Activated naive CD8-positive, alpha-beta T cell treated with anti-CD3 and anti-CD28 coated beads, Interleukin-2, amount 50 U/mL, for 24 hours (primary cell): ENCODE measurements around the gene RPS21.

ENCODE experiments used
- ATAC-seq: fragments of 150-1000 bp; cut with Tn5 transposase; one replicate; pipeline ENCODE4 v1.10.0; 2021
- DNase-seq: peaks from one replicate; pipeline ENCODE4 v3.0.0; 2021
- H3K27ac Mint-ChIP-seq: one replicate; pipeline ENCODE4 v1.8.0; 2021; ENCODE audit warnings: mild to moderate bottlenecking, mixed read lengths
- H3K27me3 Mint-ChIP-seq: one replicate; pipeline ENCODE4 v1.8.0; 2021; ENCODE audit warnings: mixed read lengths
- H3K36me3 Mint-ChIP-seq: one replicate; pipeline ENCODE4 v1.8.0; 2021; ENCODE audit warnings: low read depth, mixed read lengths
- H3K4me1 Mint-ChIP-seq: one replicate; pipeline ENCODE4 v1.8.0; 2021; ENCODE audit warnings: mixed read lengths
- H3K4me3 Mint-ChIP-seq: one replicate; pipeline ENCODE4 v1.8.0; 2021; ENCODE audit warnings: mild to moderate bottlenecking, moderate library complexity, mixed read lengths
- H3K9me3 Mint-ChIP-seq: one replicate; pipeline ENCODE4 v1.8.0; 2021; ENCODE audit warnings: mixed read lengths

Gene RPS21

DNA sequence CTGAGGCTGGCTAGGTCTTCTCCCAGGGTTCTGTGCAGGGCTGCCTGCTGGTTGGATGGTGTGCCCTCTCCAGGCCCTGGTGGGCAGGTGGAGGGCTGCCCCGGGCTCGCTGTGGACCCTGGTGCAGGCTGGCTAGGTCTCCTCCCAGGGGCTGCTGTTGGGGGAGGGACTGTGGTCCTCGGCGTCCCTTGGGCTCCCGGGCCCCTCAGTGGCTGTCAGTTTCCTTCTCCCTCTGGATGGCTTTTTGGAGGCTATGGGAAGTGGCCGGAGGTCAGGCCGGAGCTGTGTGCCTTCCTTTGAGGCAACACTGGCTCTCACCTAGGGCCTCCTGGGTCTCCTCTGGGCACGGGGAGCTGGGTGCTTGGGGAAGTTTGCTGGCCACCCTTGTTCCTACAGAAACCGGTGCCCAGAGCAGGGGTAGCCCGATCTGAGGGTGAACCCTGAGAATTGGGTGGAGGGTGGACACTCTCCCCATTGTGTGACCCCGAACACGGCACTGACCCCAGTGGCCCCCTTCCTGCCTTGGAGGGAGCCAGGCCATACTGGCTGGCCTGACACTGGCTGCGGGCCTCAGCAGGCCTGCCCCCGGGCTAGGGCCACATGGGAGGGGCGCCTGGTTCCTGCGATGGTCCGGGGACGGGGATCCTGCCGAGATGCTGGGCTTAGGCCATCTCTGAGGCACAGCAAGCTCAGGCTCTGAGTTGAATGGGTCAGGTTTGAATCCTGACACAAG is 24.0 kb downstream of the RPS21 start:
- no peak for ATAC-seq
- no peak overlapping the region for H3K4me3 Mint-ChIP-seq
- H3K9me3 Mint-ChIP-seq: no peaks in the 10 kb centered on the region
- H3K27me3 Mint-ChIP-seq: no peaks in the 10 kb centered on the region
- peaks cover 16% of the 10 kb centered on the region for H3K4me1 Mint-ChIP-seq
- no peaks in the 10 kb centered on the region for H3K36me3 Mint-ChIP-seq
- no peak overlapping the region for H3K27ac Mint-ChIP-seq
- no peak for DNase-seq

DNA sequence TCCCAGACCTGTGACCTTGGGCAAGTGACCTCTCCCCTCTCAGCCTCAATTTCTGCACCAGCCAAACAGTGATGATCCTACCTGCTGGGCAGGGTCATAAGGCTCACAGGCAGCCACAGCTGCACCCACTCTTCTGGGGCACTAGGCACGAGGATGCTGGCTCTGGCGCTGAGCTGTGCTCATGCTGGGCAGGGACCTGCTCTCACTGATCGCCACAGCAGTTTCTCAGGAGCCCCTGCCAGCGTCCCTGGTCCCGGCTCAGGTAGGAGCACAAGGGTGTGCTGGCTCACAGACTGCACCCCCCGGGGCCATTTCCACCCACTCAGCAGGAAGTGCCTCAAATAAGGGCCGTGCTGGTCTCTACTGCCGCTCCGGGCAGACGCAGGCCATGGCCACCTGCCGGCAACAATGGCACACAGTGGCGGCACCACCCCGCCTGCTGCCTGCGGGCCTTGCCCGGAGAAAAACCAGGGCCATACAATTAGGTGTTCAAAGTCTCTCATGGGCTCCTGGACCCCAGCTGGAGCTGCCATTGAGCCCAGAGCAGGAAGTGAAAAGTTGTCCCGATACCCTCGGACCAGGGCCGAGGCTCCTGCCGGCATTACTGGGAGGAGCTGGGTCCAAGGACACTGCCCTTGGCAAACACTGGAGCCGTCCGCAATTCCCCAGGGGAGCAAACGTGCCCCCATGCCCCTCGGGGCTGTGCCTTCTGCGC is 24.7 kb downstream of the RPS21 start:
- DNase-seq: no peak
- ATAC-seq: no peak
- H3K4me1 Mint-ChIP-seq: peaks cover 12% of the 10 kb centered on the region
- no peak overlapping the region for H3K4me3 Mint-ChIP-seq
- H3K9me3 Mint-ChIP-seq: no peaks in the 10 kb centered on the region
- H3K27me3 Mint-ChIP-seq: no peaks in the 10 kb centered on the region
- no peak overlapping the region for H3K27ac Mint-ChIP-seq
- no peaks in the 10 kb centered on the region for H3K36me3 Mint-ChIP-seq

DNA sequence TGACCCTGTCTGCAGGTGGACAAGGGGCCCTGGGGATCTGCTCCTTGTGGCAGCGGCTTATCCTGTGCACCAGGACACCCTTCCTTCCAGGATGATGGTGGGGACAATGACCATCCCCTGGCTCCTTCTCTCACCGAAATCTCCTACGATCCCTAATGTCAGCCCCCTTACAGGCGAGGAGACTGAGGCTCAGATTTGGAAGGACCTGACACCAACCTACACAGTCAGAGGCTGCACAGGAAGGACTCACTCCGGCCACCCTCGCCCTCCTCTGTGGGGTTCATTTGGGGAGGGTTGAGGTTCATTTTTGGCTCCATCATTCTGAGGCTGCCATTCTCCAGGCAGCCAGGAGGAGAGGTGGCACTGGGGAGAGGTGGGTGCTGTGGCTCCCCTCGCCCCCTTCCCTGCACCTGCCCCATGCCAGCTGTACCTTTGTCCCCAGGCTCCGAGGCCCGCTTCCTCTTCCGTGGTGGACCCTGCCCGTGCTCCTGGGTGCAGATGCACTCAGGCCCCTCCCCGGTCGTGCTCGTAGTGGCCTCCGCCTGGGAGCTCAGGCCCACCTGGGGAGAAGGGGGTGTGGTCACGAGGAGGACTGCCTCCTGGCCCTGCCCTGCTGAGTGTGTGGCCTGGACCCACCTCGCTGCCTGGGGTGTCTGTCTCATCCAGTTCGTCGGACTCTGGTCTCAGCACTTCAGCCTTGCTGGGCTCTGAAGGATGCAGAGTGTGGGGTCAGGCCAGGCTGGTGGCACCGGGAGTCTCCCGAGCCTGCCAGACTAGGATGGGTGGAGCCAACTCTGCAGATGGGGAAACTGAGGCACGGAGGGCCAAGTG is 25.5 kb downstream of the RPS21 start:
- ATAC-seq (no peak), DNase-seq (no peak)
- no peaks in the 10 kb centered on the region for H3K9me3 Mint-ChIP-seq
- H3K4me1 Mint-ChIP-seq: peaks cover 12% of the 10 kb centered on the region
- H3K27ac Mint-ChIP-seq: no peak overlapping the region
- no peak overlapping the region for H3K4me3 Mint-ChIP-seq
- H3K36me3 Mint-ChIP-seq: no peaks in the 10 kb centered on the region
- H3K27me3 Mint-ChIP-seq: no peaks in the 10 kb centered on the region

DNA sequence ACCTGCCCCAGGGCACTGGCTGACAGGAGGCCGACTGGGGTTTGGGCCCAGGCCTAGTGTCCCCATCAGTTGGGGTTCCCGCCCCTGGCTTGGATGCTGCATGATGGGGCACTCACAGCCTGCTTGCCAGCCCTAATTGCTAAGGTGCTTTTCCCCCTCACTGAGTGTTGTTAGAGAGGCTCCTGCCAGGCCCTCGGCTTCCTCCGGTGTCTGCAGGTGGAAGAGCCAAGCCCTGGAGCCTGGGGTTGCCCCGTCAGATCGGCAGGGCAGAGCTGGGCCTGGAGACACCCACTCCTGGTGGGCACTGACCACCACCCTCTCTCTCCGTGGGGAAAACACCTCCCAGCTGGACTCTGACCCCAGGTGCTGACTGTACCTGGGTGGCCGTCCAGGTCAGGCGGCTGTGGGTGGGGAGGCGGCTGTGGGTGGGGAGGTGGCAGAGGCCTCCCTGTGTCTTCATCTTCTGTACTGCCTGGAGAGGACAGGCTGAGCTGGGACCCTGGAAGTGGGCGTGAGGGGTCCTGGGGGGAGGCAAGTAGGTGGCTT is 26.2 kb downstream of the RPS21 start:
- H3K27ac Mint-ChIP-seq: no peak overlapping the region
- H3K9me3 Mint-ChIP-seq: no peaks in the 10 kb centered on the region
- H3K27me3 Mint-ChIP-seq: no peaks in the 10 kb centered on the region
- ATAC-seq (no peak), DNase-seq (no peak)
- no peaks in the 10 kb centered on the region for H3K36me3 Mint-ChIP-seq
- no peak overlapping the region for H3K4me3 Mint-ChIP-seq
- H3K4me1 Mint-ChIP-seq: peaks cover 8% of the 10 kb centered on the region

- H3K4me1 Mint-ChIP-seq: peaks cover 8% of the 10 kb centered on the region
- no peak overlapping the region for H3K4me3 Mint-ChIP-seq
- H3K36me3 Mint-ChIP-seq: no peaks in the 10 kb centered on the region
- ATAC-seq: no peak
- no peak overlapping the region for H3K27ac Mint-ChIP-seq
- DNase-seq: no peak
- no peaks in the 10 kb centered on the region for H3K9me3 Mint-ChIP-seq
- no peaks in the 10 kb centered on the region for H3K27me3 Mint-ChIP-seq
Measured at GRCh38 chr20:62413896-62414481, 27.1 kb downstream of the RPS21 start.

GRCh38 chr20:62415354-62416111 is 28.6 kb downstream of the RPS21 start:
- no peaks in the 10 kb centered on the region for H3K4me1 Mint-ChIP-seq
- H3K36me3 Mint-ChIP-seq: no peaks in the 10 kb centered on the region
- ATAC-seq (no peak), DNase-seq (no peak)
- H3K27me3 Mint-ChIP-seq: no peaks in the 10 kb centered on the region
- H3K27ac Mint-ChIP-seq: no peak overlapping the region
- no peak overlapping the region for H3K4me3 Mint-ChIP-seq
- no peaks in the 10 kb centered on the region for H3K9me3 Mint-ChIP-seq

DNA sequence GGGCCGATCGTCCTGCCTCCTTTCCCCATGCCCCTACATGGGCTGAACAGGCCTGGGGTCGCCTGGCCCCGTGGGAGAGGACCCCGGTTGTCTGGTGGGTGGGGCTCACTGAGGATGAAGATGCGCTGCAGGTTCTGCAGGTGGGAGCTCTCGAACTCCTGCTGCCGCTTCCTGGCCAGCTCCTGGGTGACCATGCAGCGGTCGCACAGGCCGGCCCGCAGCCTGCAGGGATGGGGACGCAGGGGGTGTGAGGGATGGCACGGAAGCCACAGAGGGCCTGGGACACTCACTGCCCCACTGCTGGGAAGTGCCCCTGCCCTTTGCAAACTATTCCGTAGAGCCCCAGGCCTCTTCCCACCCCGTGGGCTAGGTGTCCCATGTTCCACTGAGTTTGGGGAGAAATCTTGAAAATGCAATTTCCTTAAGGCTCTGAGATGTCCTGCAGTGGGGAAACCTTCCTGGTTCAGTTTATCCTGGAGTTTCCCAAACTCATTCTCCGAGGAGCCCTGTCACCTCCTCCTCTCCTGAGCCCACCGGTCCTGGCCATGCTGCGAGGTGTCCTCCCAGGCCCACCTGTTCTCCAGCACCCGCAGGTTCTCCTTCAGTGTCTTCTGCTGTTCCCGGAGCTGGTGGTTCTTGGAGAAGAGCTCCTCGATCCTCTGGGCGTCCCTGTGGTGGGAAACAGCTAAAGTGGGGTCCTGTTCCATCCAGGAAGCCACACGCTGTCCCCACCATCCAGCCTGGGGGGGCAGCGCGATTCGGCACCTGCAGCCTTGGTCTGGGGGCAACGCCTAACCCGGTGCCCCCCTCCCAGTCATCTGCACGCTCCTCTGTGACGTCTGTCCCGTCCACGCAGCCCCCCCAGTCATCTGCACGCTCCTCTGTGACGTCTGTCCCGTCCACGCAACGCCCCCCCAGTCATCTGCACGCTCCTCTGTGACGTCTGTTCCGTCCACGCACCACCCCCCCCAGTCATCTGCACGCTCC is 30.0 kb downstream of the RPS21 start:
- Mint-ChIP-seq H3K4me3 (no peak overlapping the region), H3K4me1 (no peaks in the 10 kb centered on the region), H3K27ac (no peak overlapping the region), H3K27me3 (no peaks in the 10 kb centered on the region), H3K36me3 (no peaks in the 10 kb centered on the region), H3K9me3 (no peaks in the 10 kb centered on the region)
- ATAC-seq (no peak), DNase-seq (no peak)

DNA sequence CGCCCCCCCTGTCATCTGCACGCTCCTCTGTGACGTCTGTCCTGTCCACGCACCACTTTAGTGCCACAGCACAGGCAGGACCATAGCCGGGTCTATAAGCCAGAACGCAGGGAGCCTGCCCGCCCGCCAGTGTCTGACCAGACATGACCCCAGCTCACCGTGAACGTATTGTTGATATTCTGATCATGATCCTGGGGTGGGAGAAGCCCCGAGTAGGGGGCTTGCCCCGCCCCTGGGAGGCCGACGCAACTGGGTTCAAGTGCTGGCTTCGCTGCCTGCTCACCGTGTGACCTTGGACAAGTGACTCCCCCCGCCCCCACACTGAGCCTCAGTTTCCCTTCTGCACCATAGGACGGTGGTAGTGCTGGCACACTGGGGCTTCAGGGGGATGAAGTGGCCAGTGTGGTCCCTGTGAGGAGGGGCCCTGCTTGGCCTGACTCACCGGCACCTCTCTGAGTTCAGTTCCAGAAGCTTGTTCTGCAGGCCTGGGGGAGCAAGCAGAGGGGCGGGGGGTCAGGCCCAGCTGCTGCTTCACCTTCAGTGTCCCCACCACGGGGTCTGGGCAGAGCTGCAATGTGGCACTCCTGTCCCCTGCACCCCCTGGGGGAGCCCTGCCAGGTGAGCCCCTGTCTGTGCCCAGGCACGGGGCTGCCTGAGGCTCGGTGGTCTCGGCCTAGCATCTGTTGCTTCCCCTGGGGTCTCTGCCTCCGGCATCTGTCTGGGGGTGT is 31.2 kb downstream of the RPS21 start:
- Mint-ChIP-seq H3K36me3 (no peaks in the 10 kb centered on the region), H3K27ac (no peak overlapping the region), H3K4me1 (no peaks in the 10 kb centered on the region), H3K27me3 (no peaks in the 10 kb centered on the region), H3K4me3 (no peak overlapping the region), H3K9me3 (no peaks in the 10 kb centered on the region)
- no peak for ATAC-seq
- no peak for DNase-seq

DNA sequence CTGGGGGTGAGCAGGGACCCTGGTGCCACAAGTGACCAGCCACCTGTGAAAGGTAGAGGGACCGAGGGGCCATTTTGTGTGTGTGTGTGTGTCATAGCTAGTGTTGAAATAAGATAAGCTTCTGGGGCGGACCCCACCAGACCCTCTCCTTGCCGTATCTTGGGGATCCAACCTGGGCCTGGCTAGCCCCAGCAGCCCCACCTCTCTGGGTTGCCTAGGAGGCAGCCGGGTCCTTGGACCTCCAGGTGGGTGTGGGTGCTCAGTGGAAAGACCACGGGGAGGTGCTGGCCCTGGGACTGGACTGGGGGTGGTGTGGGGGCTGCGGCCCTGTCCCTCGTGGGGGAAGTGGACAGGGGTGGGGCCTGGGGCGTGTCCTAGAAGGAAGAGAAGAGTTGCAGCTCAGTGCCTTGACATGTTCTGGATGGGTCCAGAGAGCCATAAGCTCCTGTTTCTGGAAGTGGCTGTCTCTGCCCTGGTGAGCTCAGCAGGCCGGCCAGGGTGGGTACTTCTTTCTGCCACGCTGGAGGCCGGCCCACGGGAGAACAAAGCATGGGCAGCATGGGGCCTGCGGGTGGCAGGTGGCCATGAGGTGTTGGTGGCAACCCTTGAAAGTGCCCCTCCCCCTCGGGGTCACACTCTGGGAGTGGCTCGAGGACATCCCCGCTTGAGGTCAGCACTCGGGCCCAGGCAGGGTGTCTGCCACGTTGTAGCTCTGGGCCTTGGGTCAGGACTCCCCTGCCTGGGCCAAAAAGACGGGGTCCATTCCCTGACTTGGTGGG is 32.0 kb downstream of the RPS21 start:
- no peaks in the 10 kb centered on the region for H3K4me1 Mint-ChIP-seq
- H3K4me3 Mint-ChIP-seq: no peak overlapping the region
- ATAC-seq (no peak), DNase-seq (no peak)
- no peaks in the 10 kb centered on the region for H3K9me3 Mint-ChIP-seq
- no peak overlapping the region for H3K27ac Mint-ChIP-seq
- H3K27me3 Mint-ChIP-seq: no peaks in the 10 kb centered on the region
- no peaks in the 10 kb centered on the region for H3K36me3 Mint-ChIP-seq

DNA sequence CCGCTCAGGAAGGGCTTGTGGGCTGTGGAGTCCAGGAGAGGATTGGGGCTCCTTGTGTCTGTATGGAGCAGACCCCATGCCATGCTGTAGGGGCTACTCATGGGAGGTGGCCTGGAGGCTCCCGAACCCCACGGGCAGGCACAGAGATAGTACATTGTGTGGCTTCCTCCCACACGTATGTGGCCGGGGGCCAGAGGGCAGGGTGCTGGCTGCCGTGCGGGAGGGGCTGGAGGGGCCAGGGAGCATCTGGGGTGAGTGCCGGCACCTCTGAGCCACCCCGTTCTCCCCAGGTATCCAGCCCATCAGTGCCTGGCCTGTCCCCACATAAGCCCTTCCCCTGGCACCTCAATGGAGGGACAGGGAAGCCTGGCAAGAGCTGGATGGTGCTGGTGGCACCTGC is 32.9 kb downstream of the RPS21 start:
- Mint-ChIP-seq H3K4me1 (no peaks in the 10 kb centered on the region), H3K4me3 (no peak overlapping the region), H3K27me3 (no peaks in the 10 kb centered on the region), H3K27ac (no peak overlapping the region), H3K9me3 (no peaks in the 10 kb centered on the region), H3K36me3 (no peaks in the 10 kb centered on the region)
- DNase-seq (no peak), ATAC-seq (no peak)

DNA sequence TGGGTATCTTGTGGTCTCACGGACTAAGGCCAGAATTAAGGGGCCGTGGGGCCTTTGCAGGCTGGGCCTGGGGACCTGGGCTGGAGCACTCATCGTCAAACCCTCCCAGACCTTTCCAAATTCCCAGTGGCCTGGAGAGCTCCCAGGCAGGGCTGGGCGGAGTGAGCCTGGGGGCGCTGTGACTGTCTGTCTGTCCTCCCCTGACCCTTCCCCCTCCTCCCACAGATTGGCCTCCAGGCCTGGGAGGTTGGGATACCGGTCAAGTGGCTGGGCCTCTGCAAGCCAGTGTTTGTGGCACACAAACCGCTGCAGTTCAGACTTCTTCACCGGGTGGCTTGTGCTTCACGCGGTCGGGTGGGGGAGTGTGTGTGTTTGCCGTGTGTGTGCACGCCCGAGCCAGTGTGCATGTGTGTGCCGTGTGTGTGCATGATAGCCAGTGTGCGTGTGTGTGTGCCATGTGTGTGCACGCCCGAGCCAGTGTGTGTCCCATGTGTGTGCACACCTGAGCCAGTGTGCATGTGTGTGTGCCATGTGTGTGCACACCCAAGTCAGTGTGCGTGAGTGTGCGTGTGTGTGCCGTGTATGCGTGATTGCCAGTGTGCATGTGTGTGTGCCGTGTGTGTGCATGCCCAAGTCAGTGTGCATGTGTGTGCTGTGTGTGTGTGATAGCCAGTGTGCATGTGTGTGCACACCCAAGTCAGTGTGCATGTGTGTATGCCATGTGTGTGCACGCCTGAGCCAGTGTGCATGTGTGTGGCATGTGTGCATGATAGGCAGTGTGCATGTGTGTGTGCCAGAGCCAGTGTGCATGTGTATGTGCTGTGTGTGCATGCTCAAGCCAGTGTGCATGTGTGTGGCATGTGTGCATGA is 34.2 kb downstream of the RPS21 start:
- H3K27ac Mint-ChIP-seq: no peak overlapping the region
- no peaks in the 10 kb centered on the region for H3K9me3 Mint-ChIP-seq
- ATAC-seq (no peak), DNase-seq (no peak)
- no peaks in the 10 kb centered on the region for H3K27me3 Mint-ChIP-seq
- no peak overlapping the region for H3K4me3 Mint-ChIP-seq
- no peaks in the 10 kb centered on the region for H3K4me1 Mint-ChIP-seq
- no peaks in the 10 kb centered on the region for H3K36me3 Mint-ChIP-seq
